BJ (cell line): ENCODE results near the gene ZC3HAV1L. TPM values are rescaled to one million over a fixed set of nuclear protein-coding genes. Genes with fewer than 3 reads are reported as not detected.

ENCODE experiments used
- CTCF ChIA-PET: fragments of 350-600 bp; formaldehyde crosslinking; extraction: SDS; loops from one replicate; lab custom pipeline; 2021; ENCODE audit warnings: antibody characterized with exemption, inconsistent platforms; lab: Yijun Ruan, JAX
- POLR2A ChIA-PET: fragments of 300-600 bp; sonication (Branson Sonifier 250); formaldehyde crosslinking; extraction: SDS; loops from one replicate; lab custom pipeline; 2021; ENCODE audit warnings: antibody characterized with exemption; lab: Charles Lee
- DNase-seq: peaks from one replicate; pipeline ENCODE4 v3.0.0-alpha.2; 2011; ENCODE audit warnings: low read depth
- H3K27me3 ChIP-seq: 2 replicates; pipeline ENCODE4 v1.6.0; 2011; ENCODE audit warnings: low read length; ENCODE audit not compliant: control insufficient read depth, insufficient read depth
- H3K36me3 ChIP-seq: 2 replicates; pipeline ENCODE4 v1.5.1; 2011; ENCODE audit warnings: low read length; ENCODE audit not compliant: control insufficient read depth, insufficient read depth
- H3K4me3 ChIP-seq: 2 replicates; pipeline ENCODE4 v1.5.1; 2011; ENCODE audit warnings: low read depth, mild to moderate bottlenecking, control low read depth, low read length
- polyA plus RNA-seq: library from polyadenylated mRNA; depleted of rRNA; stranded (reverse); fragments of >200 nt; gene quantifications from 2 replicates; pipeline ENCODE4 v1.2.3, GENCODE V29; 2011
- TF ChIP-seq, protein P1 (sequence below): IDR thresholded peaks from 2 replicates; pipeline ENCODE4 v1.5.1; 2011; ENCODE audit warnings: low read depth, mild to moderate bottlenecking, control low read depth, inconsistent platforms, low read length, moderate library complexity; ENCODE audit not compliant: insufficient read depth

Gene ZC3HAV1L
- polyA plus RNA-seq, 1 experiment = 7.6 TPM

DNA sequence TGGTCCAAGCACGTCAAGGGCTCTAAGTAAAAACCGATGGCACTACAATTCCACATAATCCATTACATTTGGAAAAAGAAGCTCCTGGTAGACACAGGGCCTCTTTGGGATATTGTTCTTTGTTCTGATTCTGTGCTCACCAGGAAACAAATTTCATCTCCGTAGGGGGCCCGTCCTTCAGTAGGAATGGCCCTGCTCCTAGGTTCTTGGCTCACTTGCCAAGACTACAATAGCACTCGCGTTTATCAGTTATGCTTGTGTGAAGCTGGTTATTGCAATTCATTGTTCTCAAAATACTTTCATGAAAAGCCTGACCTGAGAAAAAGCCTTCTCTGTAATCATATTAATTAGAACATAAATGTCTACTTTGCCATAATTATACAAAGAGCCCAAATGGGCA, 10.3 kb upstream of the ZC3HAV1L start:
- Histone ChIP-seq H3K4me3 (no peak overlapping the region), H3K36me3 (peaks cover 4% of the 10 kb centered on the region; the same call in 1 of the 2 replicates), H3K27me3 (no peaks in the 10 kb centered on the region)
- POLR2A ChIA-PET = interaction anchor here (0.6 kb wide), 1 partner anchor 60 kb away, joined by 8 read pairs; no protein-coding TSS in a partner anchor
- TF ChIP-seq, protein P1, sequence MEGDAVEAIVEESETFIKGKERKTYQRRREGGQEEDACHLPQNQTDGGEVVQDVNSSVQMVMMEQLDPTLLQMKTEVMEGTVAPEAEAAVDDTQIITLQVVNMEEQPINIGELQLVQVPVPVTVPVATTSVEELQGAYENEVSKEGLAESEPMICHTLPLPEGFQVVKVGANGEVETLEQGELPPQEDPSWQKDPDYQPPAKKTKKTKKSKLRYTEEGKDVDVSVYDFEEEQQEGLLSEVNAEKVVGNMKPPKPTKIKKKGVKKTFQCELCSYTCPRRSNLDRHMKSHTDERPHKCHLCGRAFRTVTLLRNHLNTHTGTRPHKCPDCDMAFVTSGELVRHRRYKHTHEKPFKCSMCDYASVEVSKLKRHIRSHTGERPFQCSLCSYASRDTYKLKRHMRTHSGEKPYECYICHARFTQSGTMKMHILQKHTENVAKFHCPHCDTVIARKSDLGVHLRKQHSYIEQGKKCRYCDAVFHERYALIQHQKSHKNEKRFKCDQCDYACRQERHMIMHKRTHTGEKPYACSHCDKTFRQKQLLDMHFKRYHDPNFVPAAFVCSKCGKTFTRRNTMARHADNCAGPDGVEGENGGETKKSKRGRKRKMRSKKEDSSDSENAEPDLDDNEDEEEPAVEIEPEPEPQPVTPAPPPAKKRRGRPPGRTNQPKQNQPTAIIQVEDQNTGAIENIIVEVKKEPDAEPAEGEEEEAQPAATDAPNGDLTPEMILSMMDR = no peak
- DNase-seq = no peak
- CTCF ChIA-PET = interaction anchor here (1.1 kb wide), 1 partner anchor 29 kb away, joined by 3 read pairs; no protein-coding TSS in a partner anchor

DNA sequence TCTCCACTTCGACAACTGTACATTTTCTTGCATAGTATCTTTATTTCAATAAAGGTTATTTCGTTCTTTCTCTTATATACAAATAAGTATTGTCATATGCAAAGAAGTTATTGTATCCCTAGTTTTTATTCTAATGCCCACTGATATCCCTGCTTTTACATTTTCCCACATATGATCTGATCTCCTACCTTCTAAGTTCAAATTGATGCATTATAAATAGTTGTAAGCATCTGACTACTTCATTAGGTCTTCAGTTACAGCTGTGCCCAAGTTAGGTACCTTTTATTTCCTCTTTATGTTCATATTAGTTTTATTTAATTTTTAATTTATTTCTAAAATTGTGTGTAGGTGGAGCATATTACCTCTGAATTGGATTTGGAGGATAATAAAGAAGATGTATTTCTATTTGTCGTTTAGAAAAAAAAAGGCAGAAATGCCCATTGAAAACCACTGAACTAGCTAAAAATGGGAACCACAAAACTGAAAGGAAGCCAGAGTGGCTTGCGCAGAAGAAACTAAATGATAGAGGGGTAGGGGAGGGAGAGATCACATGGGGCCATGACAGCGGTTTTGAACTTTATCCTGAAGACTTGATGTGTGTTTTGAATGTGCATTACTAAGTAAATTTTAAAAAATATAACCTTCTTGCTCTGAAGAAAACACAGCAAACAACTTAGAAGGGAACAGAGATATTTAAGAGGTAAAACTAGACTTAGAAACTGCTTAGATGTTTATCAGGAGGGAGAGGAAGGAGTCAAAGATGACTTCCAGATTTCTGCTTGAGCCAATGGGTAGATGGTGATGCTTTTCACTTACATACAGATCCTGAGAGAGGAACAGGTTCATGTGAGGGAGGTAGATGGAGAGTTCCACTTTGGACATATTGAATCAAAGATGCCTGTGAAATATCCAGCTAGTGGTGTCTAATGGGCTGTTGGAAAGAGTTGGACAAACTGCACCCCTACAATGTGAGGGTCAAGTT, 9.3 kb upstream of the ZC3HAV1L start:
- H3K4me3 ChIP-seq = no peak overlapping the region
- ChIA-PET POLR2A (no interaction called here), CTCF (interaction anchor here (1.1 to 1.2 kb wide), 2 partner anchors 16 to 30 kb away, joined by 3 read pairs; no protein-coding TSS in a partner anchor)

DNA sequence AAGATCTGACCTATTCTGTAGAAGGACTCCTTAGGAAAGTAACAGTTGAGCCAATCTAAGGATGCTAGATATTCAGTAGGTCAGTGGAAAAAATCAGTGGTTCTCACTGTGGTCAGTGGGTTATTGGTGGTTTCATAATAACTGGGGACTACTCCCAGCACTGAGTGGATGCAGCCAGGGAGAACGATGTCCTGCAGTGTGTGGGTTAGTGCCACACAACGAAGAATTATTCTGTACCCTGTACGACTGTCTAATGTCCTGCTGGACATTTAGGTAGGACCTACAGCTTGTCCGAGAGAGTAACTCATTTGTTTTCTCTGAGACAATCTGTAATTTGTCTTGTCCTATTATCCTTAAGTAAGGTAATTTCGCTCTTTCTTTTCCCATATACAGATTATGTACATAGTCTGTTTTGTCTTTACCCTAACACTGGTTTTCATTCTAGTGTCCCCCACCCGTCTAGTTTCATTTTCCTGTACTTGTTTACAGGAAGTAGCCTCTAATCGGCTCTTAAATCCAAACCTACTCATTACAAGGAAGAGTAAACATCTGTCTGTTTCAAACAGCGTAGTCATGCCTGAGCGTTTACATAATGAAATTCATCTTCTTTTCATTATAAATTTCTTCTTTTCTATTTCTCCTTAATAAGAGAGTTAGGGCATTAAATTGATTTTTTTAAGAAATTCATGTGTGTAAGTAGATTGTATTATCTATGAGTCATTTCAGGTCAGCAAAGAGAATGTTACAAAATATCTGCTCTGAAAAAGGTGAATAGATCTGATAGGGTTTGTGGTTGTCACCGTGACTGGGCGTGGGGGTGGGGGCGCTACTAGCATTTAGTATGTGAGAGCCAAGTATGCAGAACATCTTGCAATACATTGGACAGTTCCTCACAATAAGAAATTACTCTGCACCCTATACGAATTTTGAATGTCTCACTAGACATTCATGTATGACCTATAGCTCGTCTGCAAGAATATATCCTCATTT, 8.3 kb upstream of the ZC3HAV1L start:
- ChIA-PET CTCF (interaction anchor here (0.5 to 1.2 kb wide), 3 partner anchors 17 to 19 kb away, joined by 3 read pairs; no protein-coding TSS in a partner anchor), POLR2A (no interaction called here)
- DNase-seq = no peak
- no peaks in the 10 kb centered on the region for H3K27me3 ChIP-seq
- no peak overlapping the region for H3K4me3 ChIP-seq
- TF ChIP-seq, protein P1 = no peak
- peaks cover 4% of the 10 kb centered on the region; the same call in 1 of the 2 replicates for H3K36me3 ChIP-seq

More for the DNA sequence above, 9.3 kb upstream of the ZC3HAV1L start:
- DNase-seq = no peak
- Histone ChIP-seq H3K36me3 (peaks cover 4% of the 10 kb centered on the region; the same call in 1 of the 2 replicates), H3K27me3 (no peaks in the 10 kb centered on the region)
- TF ChIP-seq, protein P1 = no peak

DNA sequence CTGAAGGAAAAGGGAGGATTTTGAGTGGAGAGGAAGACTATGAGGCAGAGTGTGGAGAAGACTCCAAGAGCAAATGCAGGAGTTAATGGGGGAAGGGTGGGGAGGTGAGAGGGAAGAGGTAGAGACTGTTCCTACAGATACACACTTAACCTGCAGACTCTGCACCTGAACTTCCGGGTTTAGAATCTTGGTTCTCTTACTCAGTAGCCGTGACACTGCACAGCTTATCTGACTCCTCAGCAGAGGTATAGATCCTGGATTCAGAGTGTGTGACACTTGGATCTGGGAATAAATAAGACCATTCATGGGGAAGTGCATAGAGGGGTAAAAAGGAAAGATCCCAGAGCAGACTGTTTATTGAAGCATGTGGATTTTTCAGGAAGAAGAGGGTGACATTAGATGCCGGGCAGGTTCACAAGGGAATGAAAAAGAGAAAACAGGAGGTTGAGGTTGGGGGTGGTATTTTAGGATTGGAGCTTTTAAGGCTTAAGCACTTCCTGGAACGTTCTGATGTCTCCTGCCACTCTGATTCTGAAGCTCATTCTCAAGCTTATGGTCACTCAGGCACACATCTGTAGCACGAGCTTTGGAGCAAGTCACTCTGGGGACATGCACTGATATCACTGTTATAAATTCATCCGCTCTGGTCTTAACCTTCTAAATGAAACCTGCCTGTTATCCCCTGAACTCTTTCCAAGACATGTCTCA, 5.7 kb upstream of the ZC3HAV1L start:
- H3K36me3 ChIP-seq = peaks cover 4% of the 10 kb centered on the region; the same call in 1 of the 2 replicates
- no peak overlapping the region for H3K4me3 ChIP-seq
- ChIA-PET POLR2A (no interaction called here), CTCF (interaction anchor here (1.3 to 1.9 kb wide), 2 partner anchors 24 to 33 kb away, joined by 3 to 7 read pairs; no protein-coding TSS in a partner anchor)
- TF ChIP-seq, protein P1 = no peak
- no peaks in the 10 kb centered on the region for H3K27me3 ChIP-seq
- DNase-seq = no peak
